Hindlimb muscle (tissue), 1 donor: ENCODE measurements around the gene CACNA2D2. TPM values are rescaled to one million over a fixed set of nuclear protein-coding genes. Genes with fewer than 3 reads are reported as not detected.
A peak's percentile ranks its signal among the peaks of the same experiment; 100 is the strongest.

Experiments
- DNase-seq: peaks from one replicate; pipeline ENCODE4 v3.0.0-alpha.2; 2013
- polyA plus RNA-seq: library from polyadenylated mRNA; unstranded; fragments of 120-200 nt; gene quantifications from one replicate; pipeline ENCODE4 v1.2.1, GENCODE V29; 2013; ENCODE audit not compliant: insufficient read length

CACNA2D2 gene
- polyA plus RNA-seq, 1 donor: 8.2 TPM

- DNase-seq: no peak
These were observed 7.6 kb downstream of the CACNA2D2 start for GRCh38 chr3:50495609-50496423.

DNA sequence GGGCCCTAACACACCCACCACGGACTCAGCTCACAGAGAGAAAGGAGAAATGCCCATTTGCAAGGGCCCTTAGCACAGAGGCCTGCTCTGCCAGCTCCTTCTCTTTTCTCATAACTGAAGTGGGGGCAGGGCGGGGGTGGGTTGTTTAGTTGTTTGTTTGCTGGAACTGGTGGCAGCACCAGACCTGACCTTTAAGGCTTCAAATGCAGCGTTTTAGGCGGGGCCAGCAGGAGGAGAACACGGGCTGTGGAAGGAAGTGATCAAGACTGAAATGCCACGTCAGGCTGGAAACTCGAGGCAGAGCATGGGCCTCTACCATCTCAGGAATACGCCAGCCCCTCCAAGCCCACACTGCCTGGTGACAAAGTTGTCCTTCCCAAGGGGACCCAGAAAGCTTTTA is 9.3 kb downstream of the CACNA2D2 start:
- no peak for DNase-seq

- DNase-seq: no peak
These were observed 9.8 kb downstream of the CACNA2D2 start for GRCh38 chr3:50493623-50494022.

GRCh38 chr3:50493086-50493485 is 10.3 kb downstream of the CACNA2D2 start:
- no peak for DNase-seq

DNA sequence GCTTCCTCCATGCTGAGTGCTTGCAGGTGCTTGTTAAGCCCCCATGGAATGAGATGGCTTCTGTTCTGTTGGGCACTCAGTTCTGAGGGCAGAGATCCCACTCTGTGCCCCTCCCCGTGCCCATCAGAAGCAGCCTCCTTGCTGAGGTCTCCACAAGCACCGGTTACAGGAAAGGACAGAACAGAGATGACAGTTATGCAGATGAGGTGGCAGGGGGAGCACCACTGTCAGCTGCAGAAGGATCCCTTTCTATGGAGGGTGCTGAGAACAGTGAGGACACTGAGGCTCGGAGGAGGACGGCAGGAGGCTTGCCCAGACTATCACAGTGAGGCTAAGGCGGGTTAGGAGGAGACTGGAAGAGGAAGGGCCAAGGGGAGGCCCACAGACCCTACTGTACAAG is 12.4 kb downstream of the CACNA2D2 start:
- DNase-seq: no peak

- no peak for DNase-seq
These were observed 13.0 kb downstream of the CACNA2D2 start for GRCh38 chr3:50490424-50490823.

DNA sequence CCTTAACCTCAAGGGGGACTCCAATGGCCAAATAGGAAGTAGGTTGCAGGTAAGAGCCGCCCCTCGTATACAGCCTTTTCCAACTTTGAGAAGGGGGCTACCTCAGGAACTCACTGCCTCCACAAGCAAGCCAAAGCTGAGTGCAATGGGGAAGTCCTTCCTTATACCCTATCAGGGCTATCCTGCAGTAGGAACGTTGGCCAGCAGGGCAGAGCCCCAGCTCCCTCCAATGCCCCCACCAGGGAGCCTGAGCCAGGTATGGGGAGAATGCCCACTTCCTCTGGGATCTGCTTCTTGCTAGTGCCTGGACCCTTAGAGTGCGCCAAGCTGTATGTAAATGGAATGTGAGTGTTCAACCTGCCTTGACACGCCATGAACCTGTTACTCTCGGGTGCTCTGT is 16.3 kb downstream of the CACNA2D2 start:
- DNase-seq: no peak

- DNase-seq: no peak
These were observed 17.1 kb downstream of the CACNA2D2 start for GRCh38 chr3:50486219-50486888.

DNA sequence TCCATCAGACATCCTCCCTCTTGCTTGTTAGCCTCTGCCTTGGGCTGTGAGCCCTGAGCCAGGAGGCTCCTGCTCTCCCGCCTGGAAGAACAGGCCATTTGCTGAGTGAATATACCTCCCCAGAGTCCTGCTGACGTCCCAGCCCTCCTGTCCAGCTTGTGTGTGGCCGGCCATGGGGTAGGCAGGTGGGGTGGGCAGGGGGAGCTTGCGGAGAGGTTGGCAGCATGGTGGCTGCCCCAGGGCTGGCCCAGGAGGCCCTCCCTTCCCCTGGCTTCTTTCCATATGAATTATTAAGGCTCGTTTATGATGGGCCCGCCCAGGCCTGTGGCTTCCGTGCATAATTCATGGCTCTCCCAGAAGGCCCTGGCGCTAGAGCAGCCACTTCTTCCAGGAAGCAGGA is 18.7 kb downstream of the CACNA2D2 start:
- DNase-seq: no peak

- DNase-seq: no peak
These were observed 20.1 kb downstream of the CACNA2D2 start for GRCh38 chr3:50483374-50483773.

DNA sequence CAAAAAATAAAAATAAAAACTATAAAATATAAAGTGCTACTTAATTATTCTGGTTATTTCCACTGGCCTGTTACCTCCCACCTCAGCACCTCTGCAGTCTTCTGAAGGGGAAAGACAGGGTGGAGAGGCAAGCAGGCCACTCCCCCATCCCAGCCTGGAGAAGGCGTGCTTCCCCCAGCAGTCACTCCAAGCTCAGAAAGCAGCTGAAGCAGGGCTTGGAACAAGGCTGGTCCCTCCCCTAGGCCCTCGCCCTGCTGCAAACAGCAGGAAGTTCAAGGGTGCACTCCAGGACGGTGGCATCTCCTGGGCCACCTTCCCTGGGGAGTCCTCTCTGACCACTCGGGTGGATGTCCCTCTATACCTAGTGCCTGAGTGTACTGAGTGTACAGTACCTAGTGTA is 21.4 kb downstream of the CACNA2D2 start:
- no peak for DNase-seq

DNA sequence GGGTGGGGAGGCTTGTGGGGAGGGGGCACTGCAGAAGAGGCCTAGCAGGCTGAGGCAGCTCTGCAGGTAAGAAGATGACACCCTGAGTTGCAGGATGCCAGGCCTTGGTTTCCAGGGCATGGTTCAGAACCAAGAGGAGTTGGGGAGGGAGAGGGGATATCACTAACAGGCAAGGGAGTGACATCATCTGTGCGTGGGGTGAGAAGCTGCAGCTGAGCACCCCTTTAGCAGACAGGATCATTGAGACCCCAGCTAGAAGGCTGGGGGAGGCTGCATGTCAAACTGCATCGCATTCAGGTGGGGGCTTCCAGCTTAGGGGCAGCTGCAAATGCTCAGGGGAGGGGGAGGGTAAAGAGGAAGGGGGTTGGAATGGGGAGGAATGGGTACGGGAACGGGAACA is 23.0 kb downstream of the CACNA2D2 start:
- DNase-seq: no peak

GRCh38 chr3:50479523-50479922 is 23.9 kb downstream of the CACNA2D2 start:
- DNase-seq: no peak

DNA sequence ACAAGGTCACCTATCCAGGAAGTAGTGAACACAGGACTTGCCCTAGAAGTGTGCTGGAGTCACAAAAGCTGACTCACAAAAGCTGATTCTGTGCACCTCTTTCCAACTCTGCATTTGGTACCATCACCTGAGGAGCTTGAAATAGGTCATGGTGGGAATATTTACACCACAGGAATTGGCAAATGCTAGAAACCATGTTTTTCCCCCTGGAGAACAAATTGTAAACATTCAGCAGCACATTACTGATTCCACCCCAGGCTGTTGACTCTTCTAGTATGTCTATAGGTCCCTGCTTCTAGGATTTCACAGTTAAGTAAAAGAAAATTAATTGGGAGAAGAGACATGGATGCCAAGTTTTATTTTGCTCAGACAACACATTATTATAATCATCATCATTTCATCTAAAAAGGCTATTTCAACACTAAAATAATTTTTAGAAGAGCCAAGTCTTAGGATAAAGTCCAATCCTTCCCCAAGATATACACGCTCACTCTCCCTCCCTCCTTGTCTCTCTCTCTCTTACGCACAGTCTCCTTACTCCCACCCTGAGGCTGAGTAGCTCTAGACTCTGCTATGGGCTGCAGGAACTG is 24.7 kb downstream of the CACNA2D2 start:
- DNase-seq: no peak

- DNase-seq: no peak
These were observed 25.4 kb downstream of the CACNA2D2 start for GRCh38 chr3:50478051-50478450.

GRCh38 chr3:50475348-50475747 is 28.1 kb downstream of the CACNA2D2 start:
- no peak for DNase-seq

- DNase-seq: peak; percentile 36
These were observed 28.7 kb downstream of the CACNA2D2 start for GRCh38 chr3:50474717-50475116.

- DNase-seq: no peak
These were observed 29.7 kb downstream of the CACNA2D2 start for GRCh38 chr3:50473768-50474167.

DNA sequence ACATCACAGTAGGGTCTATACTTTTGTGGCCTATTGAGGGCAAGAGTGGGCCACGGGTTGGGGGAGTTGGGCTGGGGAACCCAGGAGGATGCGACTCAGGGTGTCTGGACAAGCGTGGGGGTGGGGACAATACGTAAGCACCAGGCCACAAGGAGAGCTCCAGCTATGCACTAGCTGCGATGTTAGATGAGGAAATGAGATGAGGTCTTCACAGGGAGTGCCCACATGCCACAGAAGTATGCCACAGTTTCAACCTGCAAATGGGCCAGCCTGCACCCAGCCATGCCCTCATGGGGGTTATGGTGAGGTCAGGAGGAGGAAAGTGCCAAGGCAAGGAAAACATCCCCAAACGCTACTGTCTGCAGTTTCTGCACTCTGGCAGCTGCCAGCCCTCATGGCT is 30.5 kb downstream of the CACNA2D2 start:
- no peak for DNase-seq

DNA sequence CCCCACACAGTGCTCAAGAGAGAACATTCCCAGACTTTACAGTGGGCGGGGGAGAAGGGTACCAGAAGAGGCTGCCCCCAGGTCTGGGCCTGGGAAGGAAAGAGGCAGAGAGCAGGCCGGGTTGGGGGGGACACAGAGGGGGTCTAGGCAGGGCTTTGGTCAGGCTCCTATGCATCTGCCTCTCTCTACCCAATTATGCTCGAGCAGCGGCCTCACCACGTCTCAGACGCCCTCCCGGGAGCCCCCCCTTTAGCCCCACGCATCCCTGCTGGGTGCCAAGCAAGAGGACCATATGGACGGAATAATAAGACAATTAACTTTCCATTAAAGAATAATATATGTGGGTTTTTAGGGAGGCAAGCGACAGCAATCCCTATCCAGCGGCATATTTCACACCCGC is 32.8 kb downstream of the CACNA2D2 start:
- DNase-seq: no peak

DNA sequence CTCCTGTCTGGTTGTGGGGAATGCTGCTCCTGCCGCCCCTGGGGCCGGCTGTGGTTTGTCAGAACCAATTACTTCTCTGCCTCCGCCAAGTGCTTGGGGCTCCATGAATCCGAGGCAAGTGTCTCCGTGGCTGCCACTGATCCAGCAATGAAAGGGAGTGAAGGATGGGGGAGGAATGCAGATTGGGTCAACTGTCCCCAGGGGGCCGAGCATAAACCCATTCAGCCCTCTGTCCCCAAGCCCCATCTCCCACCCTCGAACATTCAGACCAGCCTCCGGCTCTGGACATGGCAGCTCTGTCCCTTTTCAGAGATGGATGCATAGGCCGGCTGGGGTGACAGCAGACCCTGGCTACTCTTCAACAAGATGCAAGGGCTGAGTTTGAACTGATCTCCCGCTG is 35.5 kb downstream of the CACNA2D2 start:
- DNase-seq: no peak

DNA sequence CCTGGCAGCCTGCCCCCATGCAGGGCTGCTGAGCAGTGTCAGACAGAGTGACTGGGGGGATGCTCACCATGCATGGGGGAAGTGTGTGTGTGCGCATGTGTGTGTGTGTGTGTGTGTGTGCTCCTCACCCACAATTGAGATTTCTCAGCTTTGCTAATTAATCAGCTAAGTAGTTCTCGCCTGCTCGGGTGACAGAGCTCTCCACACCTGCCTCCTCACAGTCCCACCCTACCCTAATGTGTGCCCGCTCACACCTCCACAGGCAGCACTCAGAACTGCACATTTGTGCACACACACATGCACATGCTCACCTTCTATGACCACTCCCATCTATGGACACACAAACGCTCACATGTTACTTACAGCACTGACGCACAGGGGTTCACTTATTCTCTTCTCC is 37.3 kb downstream of the CACNA2D2 start:
- no peak for DNase-seq

DNA sequence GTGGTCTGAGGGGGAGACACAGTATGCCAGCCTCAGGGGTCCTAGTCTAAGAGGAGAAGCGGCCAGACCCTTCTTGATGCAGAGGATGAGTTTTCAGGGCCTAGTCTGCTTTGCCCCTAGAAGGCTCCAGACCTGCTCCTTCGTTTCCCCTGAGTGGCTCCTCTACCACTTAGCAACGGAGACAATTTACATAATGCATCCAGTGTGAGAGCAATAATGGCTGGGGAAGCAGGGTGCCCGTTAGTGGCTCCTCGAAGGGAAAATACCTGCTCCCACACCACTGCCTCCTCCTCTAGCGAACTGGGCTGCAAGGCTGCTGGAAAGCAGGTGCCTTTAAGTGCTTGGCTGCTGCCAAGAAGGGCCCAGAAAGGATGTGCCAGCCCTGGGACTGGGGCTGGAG is 38.9 kb downstream of the CACNA2D2 start:
- DNase-seq: no peak

DNA sequence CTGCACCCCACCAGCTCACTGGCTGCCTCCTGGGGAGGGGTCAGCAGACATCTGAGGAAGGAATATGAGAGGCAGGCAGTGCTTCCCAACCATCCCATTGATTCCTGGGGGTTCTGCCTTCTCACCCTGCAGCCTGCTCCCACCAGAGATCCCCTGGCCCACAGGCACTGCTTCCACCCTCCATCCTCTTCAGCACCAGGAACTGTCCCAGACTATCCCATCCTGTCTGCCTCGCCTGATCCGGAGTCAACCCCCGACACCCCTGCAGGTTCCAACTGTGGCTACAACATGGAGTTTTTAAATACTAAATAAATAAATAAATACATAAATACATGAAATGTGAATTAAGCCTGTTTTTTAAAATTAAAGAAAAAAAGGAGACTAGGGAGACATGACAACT is 43.6 kb downstream of the CACNA2D2 start:
- DNase-seq: no peak
